HT-29 (cell line): ENCODE results near the gene LCORL. TPM values are rescaled to one million over a fixed set of nuclear protein-coding genes. Genes with fewer than 3 reads are reported as not detected.
"Not testable (repeated sequence)": the region's sequence is repeated elsewhere in the genome, so short reads cannot be mapped to it uniquely, and the experiment has no call there.

Experiments used
- DNase-seq: peaks from one replicate; pipeline ENCODE4 v3.0.0-alpha.2; 2015; ENCODE audit warnings: low spot score
- total RNA-seq: library from RNA; depleted of rRNA; stranded (reverse); fragments of >200 nt; shearing (Covaris generic); gene quantifications from 2 replicates; pipeline ENCODE4 v1.2.3, GENCODE V29; 2014

Gene LCORL
- total RNA-seq, 1 experiment from 2014 or later = 7.4 TPM

GRCh38 chr4:18020145-18020670, 1.3 kb downstream of the LCORL start:
- DNase-seq = peak; percentile 28

GRCh38 chr4:18014269-18014668, 7.3 kb downstream of the LCORL start:
- DNase-seq = no peak

- no peak for DNase-seq
Measured at GRCh38 chr4:18012807-18013462, 8.6 kb downstream of the LCORL start.

- no peak for DNase-seq
Measured at GRCh38 chr4:18012134-18012806, 9.3 kb downstream of the LCORL start.

- DNase-seq = no peak
Measured at GRCh38 chr4:18007625-18008024, 13.9 kb downstream of the LCORL start.

GRCh38 chr4:18006432-18006831, 15.1 kb downstream of the LCORL start:
- DNase-seq = not testable (repeated sequence)

- no peak for DNase-seq
Measured at GRCh38 chr4:17997129-17997528, 24.4 kb downstream of the LCORL start.

GRCh38 chr4:17995165-17995564, 26.4 kb downstream of the LCORL start:
- DNase-seq = no peak

- DNase-seq = no peak
Measured at GRCh38 chr4:17985832-17986231, 35.7 kb downstream of the LCORL start.

GRCh38 chr4:17981063-17981462, 40.5 kb downstream of the LCORL start:
- DNase-seq = no peak

- DNase-seq = no peak
Measured at GRCh38 chr4:17968721-17969120, 52.8 kb downstream of the LCORL start.

GRCh38 chr4:17967078-17967477, 54.5 kb downstream of the LCORL start:
- DNase-seq = no peak

- no peak for DNase-seq
Measured at GRCh38 chr4:17966312-17966711, 55.2 kb downstream of the LCORL start.

GRCh38 chr4:17964576-17964975, 57.0 kb downstream of the LCORL start:
- DNase-seq = no peak

- no peak for DNase-seq
Measured at GRCh38 chr4:17962171-17962570, 59.4 kb downstream of the LCORL start.

- no peak for DNase-seq
Measured at GRCh38 chr4:17961249-17961648, 60.3 kb downstream of the LCORL start.

GRCh38 chr4:17958181-17958580, 63.4 kb downstream of the LCORL start:
- no peak for DNase-seq

- DNase-seq = no peak
Measured at GRCh38 chr4:17957688-17958087, 63.9 kb downstream of the LCORL start.

GRCh38 chr4:17956245-17956644, 65.3 kb downstream of the LCORL start:
- no peak for DNase-seq

- no peak for DNase-seq
Measured at GRCh38 chr4:17945303-17945702, 76.3 kb downstream of the LCORL start.

GRCh38 chr4:17941731-17942130, 79.8 kb downstream of the LCORL start:
- no peak for DNase-seq

GRCh38 chr4:17939054-17939453, 82.5 kb downstream of the LCORL start:
- no peak for DNase-seq

GRCh38 chr4:17934286-17934685, 87.3 kb downstream of the LCORL start:
- no peak for DNase-seq
